ENCODE data around the gene BLMH.
"Not testable (repeated sequence)": the region's sequence is repeated elsewhere in the genome, so short reads cannot be mapped to it uniquely, and the experiment has no call there.

The BLMH gene

GRCh38 chr17:30225919-30226553 lies 65.7 kb downstream of the BLMH start:
- no peak for DNase-seq

GRCh38 chr17:30225112-30225511 lies 66.6 kb downstream of the BLMH start:
- DNase-seq: no peak

- no peak for DNase-seq
Observed at GRCh38 chr17:30224419-30224960, 67.3 kb downstream of the BLMH start.

GRCh38 chr17:30222721-30223175 lies 69.0 kb downstream of the BLMH start:
- no peak for DNase-seq

- DNase-seq: no peak
Observed at GRCh38 chr17:30222251-30222650, 69.5 kb downstream of the BLMH start.

GRCh38 chr17:30221346-30221745 lies 70.4 kb downstream of the BLMH start:
- DNase-seq: no peak

- DNase-seq: no peak
Observed at GRCh38 chr17:30220414-30220813, 71.3 kb downstream of the BLMH start.

GRCh38 chr17:30219833-30220232 lies 71.9 kb downstream of the BLMH start:
- no peak for DNase-seq

- DNase-seq: no peak
Observed at GRCh38 chr17:30219315-30219714, 72.4 kb downstream of the BLMH start.

GRCh38 chr17:30218799-30219198 lies 72.9 kb downstream of the BLMH start:
- DNase-seq: no peak

GRCh38 chr17:30217746-30218245 lies 73.9 kb downstream of the BLMH start:
- DNase-seq: no peak

GRCh38 chr17:30217054-30217453 lies 74.7 kb downstream of the BLMH start:
- DNase-seq: no peak

- no peak for DNase-seq
Observed at GRCh38 chr17:30212750-30213149, 79.0 kb downstream of the BLMH start.

GRCh38 chr17:30211371-30211770 lies 80.4 kb downstream of the BLMH start:
- DNase-seq: no peak

- DNase-seq: no peak
Observed at GRCh38 chr17:30210901-30211300, 80.8 kb downstream of the BLMH start.

- DNase-seq: no peak
Observed at GRCh38 chr17:30210366-30210765, 81.4 kb downstream of the BLMH start.

GRCh38 chr17:30209930-30210329 lies 81.8 kb downstream of the BLMH start:
- DNase-seq: no peak

- no peak for DNase-seq
Observed at GRCh38 chr17:30208214-30208613, 83.5 kb downstream of the BLMH start.

GRCh38 chr17:30207655-30208054 lies 84.1 kb downstream of the BLMH start:
- DNase-seq: no peak

- no peak for DNase-seq
Observed at GRCh38 chr17:30203471-30203981, 88.2 kb downstream of the BLMH start.

GRCh38 chr17:30200656-30201055 lies 91.1 kb downstream of the BLMH start:
- DNase-seq: not testable (repeated sequence)

- DNase-seq: no peak
Observed at GRCh38 chr17:30200106-30200505, 91.6 kb downstream of the BLMH start.

GRCh38 chr17:30199600-30199999 lies 92.1 kb downstream of the BLMH start:
- no peak for DNase-seq

Data from NCI-H187 (cell line).